Hepatocyte (in vitro differentiated cells): ENCODE measurements around the gene ITGA11. TPM values are rescaled to one million over a fixed set of nuclear protein-coding genes. Genes with fewer than 3 reads are reported as not detected.
A peak's percentile ranks its signal among the peaks of the same experiment; 100 is the strongest.

Experiments used
- DNase-seq: peaks from one replicate; pipeline ENCODE4 v3.0.0-alpha.2; 2016; ENCODE audit warnings: low spot score
- H2AFZ ChIP-seq: fragments of 200-600 bp; sonication (generic); 2 replicates; pipeline ENCODE4 v1.6.0; 2016; ENCODE audit warnings: antibody characterized with exemption, mild to moderate bottlenecking
- H3K27ac ChIP-seq: fragments of 200-600 bp; sonication (generic); 2 replicates; pipeline ENCODE4 v1.5.1; 2016; ENCODE audit warnings: mild to moderate bottlenecking
- H3K27me3 ChIP-seq: fragments of 200-600 bp; sonication (generic); 2 replicates; pipeline ENCODE4 v1.6.1; 2016
- H3K36me3 ChIP-seq: fragments of 200-600 bp; sonication (generic); replicated peaks from 2 replicates; pipeline ENCODE4 v1.5.1; 2016; ENCODE audit warnings: low read depth; ENCODE audit not compliant: insufficient read depth
- H3K4me1 ChIP-seq: fragments of 200-600 bp; sonication (generic); 2 replicates; pipeline ENCODE4 v1.5.1; 2016; ENCODE audit warnings: mild to moderate bottlenecking, moderate library complexity; ENCODE audit not compliant: insufficient read depth
- H3K4me2 ChIP-seq: fragments of 200-600 bp; sonication (generic); 2 replicates; pipeline ENCODE4 v1.6.0; 2016
- H3K4me3 ChIP-seq: fragments of 200-600 bp; sonication (generic); 2 replicates; pipeline ENCODE4 v1.5.1; 2016; ENCODE audit warnings: mild to moderate bottlenecking
- H3K79me2 ChIP-seq: fragments of 200-600 bp; sonication (generic); 2 replicates; pipeline ENCODE4 v1.6.0; 2017; ENCODE audit warnings: mild to moderate bottlenecking
- H3K9me2 ChIP-seq: fragments of 200-600 bp; sonication (generic); replicated peaks from 2 replicates; pipeline ENCODE4 v1.6.0; 2017; ENCODE audit warnings: mild to moderate bottlenecking; ENCODE audit not compliant: insufficient read depth
- H3K9me3 ChIP-seq: fragments of 200-600 bp; sonication (generic); 2 replicates; pipeline ENCODE4 v1.5.1; 2016; ENCODE audit warnings: low read depth, mild to moderate bottlenecking
- H4K20me1 ChIP-seq: fragments of 200-600 bp; sonication (generic); 2 replicates; pipeline ENCODE4 v1.6.0; 2016; ENCODE audit warnings: mild to moderate bottlenecking; ENCODE audit not compliant: insufficient read depth, poor library complexity, severe bottlenecking
- EZH2 ChIP-seq: fragments of 200-600 bp; sonication (generic); IDR thresholded peaks from 2 replicates; pipeline ENCODE4 v1.6.1; 2016; ENCODE audit warnings: antibody characterized with exemption, mild to moderate bottlenecking, borderline replicate concordance
- EZH2phosphoT487 ChIP-seq: fragments of 200-600 bp; sonication (generic); IDR thresholded peaks from one replicate; pipeline ENCODE4 v1.6.1; 2018; ENCODE audit warnings: antibody characterized with exemption, mild to moderate bottlenecking, low read depth, moderate library complexity; ENCODE audit not compliant: unreplicated experiment, severe bottlenecking
- WGBS: methylation state at CpG from one replicate; pipeline ENCODE4 v1.1.6; 2016; ENCODE audit warnings: low lambda C conversion rate; ENCODE audit errors: missing lambda C conversion rate; 5-methylcytosine and 5-hydroxymethylcytosine counted together
- polyA plus RNA-seq: library from polyadenylated mRNA; unstranded; fragments of >200 nt; fragmentation: Nextera tagmentation; extraction: Ambion mirVana; gene quantifications from 2 replicates; pipeline ENCODE4 v1.2.1, GENCODE V29; 2016
- total RNA-seq: library from RNA; depleted of rRNA; stranded (reverse); fragments of >200 nt; gene quantifications from 2 replicates; pipeline ENCODE4 v1.2.3, GENCODE V29; 2014
- TF ChIP-seq, protein P1 (sequence below): fragments of 200-600 bp; sonication (generic); IDR thresholded peaks from 2 replicates; pipeline ENCODE4 v1.5.1; 2016; ENCODE audit warnings: antibody characterized with exemption, mild to moderate bottlenecking; ENCODE audit not compliant: poor library complexity

ITGA11 gene
- total and polyA plus RNA-seq, 2 experiments from 2014 or later = 9.7 to 19.6 TPM

GRCh38 chr15:68380456-68380855 is 51.5 kb downstream of the ITGA11 start:
- H3K9me3 ChIP-seq = no peaks in the 10 kb centered on the region
- 98% methylated on average over 5 of the region's 5 CpGs for WGBS
- H3K9me2 ChIP-seq = no peaks in the 10 kb centered on the region
- peaks cover 6% of the 10 kb centered on the region for H3K4me1 ChIP-seq
- H2AFZ ChIP-seq = no peak overlapping the region
- TF ChIP-seq EZH2 (no peak), EZH2phosphoT487 (no peak)
- TF ChIP-seq, protein P1, sequence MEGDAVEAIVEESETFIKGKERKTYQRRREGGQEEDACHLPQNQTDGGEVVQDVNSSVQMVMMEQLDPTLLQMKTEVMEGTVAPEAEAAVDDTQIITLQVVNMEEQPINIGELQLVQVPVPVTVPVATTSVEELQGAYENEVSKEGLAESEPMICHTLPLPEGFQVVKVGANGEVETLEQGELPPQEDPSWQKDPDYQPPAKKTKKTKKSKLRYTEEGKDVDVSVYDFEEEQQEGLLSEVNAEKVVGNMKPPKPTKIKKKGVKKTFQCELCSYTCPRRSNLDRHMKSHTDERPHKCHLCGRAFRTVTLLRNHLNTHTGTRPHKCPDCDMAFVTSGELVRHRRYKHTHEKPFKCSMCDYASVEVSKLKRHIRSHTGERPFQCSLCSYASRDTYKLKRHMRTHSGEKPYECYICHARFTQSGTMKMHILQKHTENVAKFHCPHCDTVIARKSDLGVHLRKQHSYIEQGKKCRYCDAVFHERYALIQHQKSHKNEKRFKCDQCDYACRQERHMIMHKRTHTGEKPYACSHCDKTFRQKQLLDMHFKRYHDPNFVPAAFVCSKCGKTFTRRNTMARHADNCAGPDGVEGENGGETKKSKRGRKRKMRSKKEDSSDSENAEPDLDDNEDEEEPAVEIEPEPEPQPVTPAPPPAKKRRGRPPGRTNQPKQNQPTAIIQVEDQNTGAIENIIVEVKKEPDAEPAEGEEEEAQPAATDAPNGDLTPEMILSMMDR = no peak
- no peaks in the 10 kb centered on the region for H3K36me3 ChIP-seq
- no peaks in the 10 kb centered on the region for H3K79me2 ChIP-seq
- H3K27me3 ChIP-seq = no peaks in the 10 kb centered on the region
- H4K20me1 ChIP-seq = no peaks in the 10 kb centered on the region
- no peak overlapping the region for H3K4me2 ChIP-seq
- H3K27ac ChIP-seq = no peak overlapping the region
- H3K4me3 ChIP-seq = no peak overlapping the region
- no peak for DNase-seq

- H3K4me3 ChIP-seq = no peak overlapping the region
- no peaks in the 10 kb centered on the region for H3K27me3 ChIP-seq
- H3K9me2 ChIP-seq = no peaks in the 10 kb centered on the region
- no peak for DNase-seq
- H3K36me3 ChIP-seq = no peaks in the 10 kb centered on the region
- no peaks in the 10 kb centered on the region for H3K9me3 ChIP-seq
- peaks cover 6% of the 10 kb centered on the region for H3K4me1 ChIP-seq
- TF ChIP-seq EZH2phosphoT487 (no peak), EZH2 (no peak)
- TF ChIP-seq, protein P1 = no peak
- no peaks in the 10 kb centered on the region for H3K79me2 ChIP-seq
- no peak overlapping the region for H2AFZ ChIP-seq
- no peaks in the 10 kb centered on the region for H4K20me1 ChIP-seq
- 79% methylated on average over 3 of the region's 3 CpGs for WGBS
- no peak overlapping the region for H3K4me2 ChIP-seq
- peak overlapping the region; percentile 0 for H3K27ac ChIP-seq
These were observed 52.1 kb downstream of the ITGA11 start for GRCh38 chr15:68379759-68380290.

DNA sequence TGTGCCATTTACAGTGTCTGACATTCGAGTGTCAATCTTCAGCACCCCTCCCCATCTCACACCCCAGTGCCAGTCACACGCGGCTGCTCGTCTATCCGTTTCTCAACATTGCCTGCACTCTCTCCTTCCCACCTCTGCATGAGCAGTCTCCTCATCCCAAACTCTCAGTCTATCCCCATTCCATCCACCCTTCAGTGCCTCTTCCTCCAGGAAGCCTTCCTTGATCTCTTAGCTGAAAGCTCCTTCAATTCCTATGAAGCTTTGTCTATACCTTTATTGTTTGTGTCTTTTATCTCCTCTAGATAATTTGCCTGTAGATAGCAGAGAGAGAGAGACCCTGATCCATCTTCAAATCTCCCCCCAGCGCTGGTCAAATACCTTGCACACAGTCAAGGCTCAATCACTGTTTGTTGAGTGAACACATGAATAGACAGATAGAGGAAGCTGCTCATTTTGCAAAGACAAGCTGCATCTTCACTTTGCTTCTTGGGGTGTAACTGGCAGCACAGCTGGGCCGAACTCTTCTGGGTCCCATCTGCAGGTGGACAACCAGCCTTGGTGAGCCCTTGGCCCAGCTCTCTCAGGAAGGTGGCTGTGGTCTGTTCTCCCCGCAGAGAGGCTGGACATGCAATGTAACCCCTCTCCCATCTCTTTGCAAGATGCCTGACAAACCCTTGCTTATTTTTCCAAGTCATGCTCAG is 52.8 kb downstream of the ITGA11 start:
- Histone ChIP-seq H3K79me2 (no peaks in the 10 kb centered on the region), H3K4me1 (peaks cover 5% of the 10 kb centered on the region), H4K20me1 (no peaks in the 10 kb centered on the region), H3K9me2 (no peaks in the 10 kb centered on the region), H3K4me3 (no peak overlapping the region), H3K36me3 (no peaks in the 10 kb centered on the region), H3K27me3 (no peaks in the 10 kb centered on the region), H3K27ac (no peak overlapping the region), H3K9me3 (no peaks in the 10 kb centered on the region), H3K4me2 (no peak overlapping the region), H2AFZ (no peak overlapping the region)
- no peak for DNase-seq
- no peak for TF ChIP-seq EZH2phosphoT487
- TF ChIP-seq, protein P1 = no peak
- no peak for TF ChIP-seq EZH2
- 87% methylated on average over 8 of the region's 8 CpGs for WGBS
